Measurements from ENCODE around the gene PI4KA.

GRCh38 chr22:20858615-20859416 is at the start of gene PI4KA, which contains the start of gene SNAP29:
- TF ChIP-seq POLR2A (IDR thresholded peaks at IDR 0.05), result peak in 3 of 4 donors; percentile 88 to 94 (median 90)
- TF ChIP-seq, protein P1, sequence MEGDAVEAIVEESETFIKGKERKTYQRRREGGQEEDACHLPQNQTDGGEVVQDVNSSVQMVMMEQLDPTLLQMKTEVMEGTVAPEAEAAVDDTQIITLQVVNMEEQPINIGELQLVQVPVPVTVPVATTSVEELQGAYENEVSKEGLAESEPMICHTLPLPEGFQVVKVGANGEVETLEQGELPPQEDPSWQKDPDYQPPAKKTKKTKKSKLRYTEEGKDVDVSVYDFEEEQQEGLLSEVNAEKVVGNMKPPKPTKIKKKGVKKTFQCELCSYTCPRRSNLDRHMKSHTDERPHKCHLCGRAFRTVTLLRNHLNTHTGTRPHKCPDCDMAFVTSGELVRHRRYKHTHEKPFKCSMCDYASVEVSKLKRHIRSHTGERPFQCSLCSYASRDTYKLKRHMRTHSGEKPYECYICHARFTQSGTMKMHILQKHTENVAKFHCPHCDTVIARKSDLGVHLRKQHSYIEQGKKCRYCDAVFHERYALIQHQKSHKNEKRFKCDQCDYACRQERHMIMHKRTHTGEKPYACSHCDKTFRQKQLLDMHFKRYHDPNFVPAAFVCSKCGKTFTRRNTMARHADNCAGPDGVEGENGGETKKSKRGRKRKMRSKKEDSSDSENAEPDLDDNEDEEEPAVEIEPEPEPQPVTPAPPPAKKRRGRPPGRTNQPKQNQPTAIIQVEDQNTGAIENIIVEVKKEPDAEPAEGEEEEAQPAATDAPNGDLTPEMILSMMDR (IDR thresholded peaks at IDR 0.05), result peak in 4 of 6 experiments; percentile 49 to 81 (median 68)

All from upper lobe of left lung (tissue), 4 donors.